HUES6 (cell line): ENCODE measurements around the gene ANP32A.

Experiments used
- H3K27ac ChIP-seq: 2 replicates; pipeline ENCODE4 v1.7.0; 2013; ENCODE audit warnings: low read depth, mild to moderate bottlenecking, low read length, inconsistent platforms
- H3K27me3 ChIP-seq: 2 replicates; pipeline ENCODE4 v1.6.1; 2013; ENCODE audit warnings: low read length; ENCODE audit not compliant: control insufficient read depth, insufficient read depth
- H3K36me3 ChIP-seq: 2 replicates; pipeline ENCODE4 v1.6.1; 2013; ENCODE audit warnings: low read length; ENCODE audit not compliant: control insufficient read depth, insufficient read depth
- H3K4me1 ChIP-seq: 2 replicates; pipeline ENCODE4 v1.6.1; 2013; ENCODE audit warnings: low read length; ENCODE audit not compliant: control insufficient read depth, insufficient read depth
- H3K4me3 ChIP-seq: 2 replicates; pipeline ENCODE4 v1.5.1; 2013; ENCODE audit warnings: low read depth, low read length
- H3K9ac ChIP-seq: one replicate; pipeline ENCODE4 v1.6.1; 2013; ENCODE audit warnings: mild to moderate bottlenecking, low read length
- H3K9me3 ChIP-seq: 2 replicates; pipeline ENCODE4 v1.6.1; 2013; ENCODE audit warnings: low read depth, low read length; ENCODE audit not compliant: control insufficient read depth, insufficient read depth

ANP32A gene

DNA sequence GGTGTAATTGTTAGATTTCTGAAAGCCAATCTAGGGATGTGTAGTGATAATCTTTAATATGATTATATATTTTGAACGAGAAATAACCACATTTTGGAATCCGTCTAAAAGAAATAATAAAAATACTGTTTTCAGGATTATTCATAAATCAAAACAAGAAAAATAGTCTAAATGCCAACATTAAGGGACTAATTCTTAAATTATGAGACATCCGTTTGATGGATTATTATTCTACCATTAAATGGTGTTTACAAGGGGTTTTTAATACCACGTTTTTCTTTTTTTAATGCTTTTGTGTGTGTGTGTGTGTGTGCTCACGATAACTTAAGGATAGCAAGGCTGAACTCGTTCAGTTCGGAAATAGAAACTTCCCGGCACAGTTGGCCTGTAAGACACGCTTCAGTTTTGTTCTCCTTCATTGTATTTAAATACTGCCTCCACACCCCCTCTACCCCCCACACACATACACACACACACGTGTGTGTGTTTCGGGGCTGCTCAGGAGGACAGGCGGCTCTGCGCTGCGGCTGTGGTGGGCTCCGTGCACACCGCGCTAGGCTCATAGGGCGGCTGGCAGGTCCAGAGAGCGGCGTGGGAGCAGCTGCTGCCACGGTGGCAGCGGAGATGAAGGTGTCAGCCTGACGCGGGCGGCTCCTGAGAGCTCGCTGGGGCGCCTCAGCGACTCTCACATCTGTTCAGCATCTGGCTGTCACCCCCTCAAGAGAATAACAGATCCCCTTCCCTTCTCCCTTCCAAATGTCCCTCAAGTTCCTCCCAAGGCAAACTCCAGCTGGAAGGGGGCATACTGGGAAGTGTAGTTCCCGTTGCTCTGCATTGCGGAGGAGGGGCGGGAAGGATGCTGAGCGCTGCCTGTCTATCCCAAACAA, 23.0 kb upstream of the ANP32A start:
- no peaks in the 10 kb centered on the region for H3K36me3 ChIP-seq
- no peaks in the 10 kb centered on the region for H3K4me1 ChIP-seq
- peaks cover 46% of the 10 kb centered on the region for H3K27me3 ChIP-seq
- H3K9ac ChIP-seq: no peak overlapping the region
- H3K9me3 ChIP-seq: no peaks in the 10 kb centered on the region; the same call in 1 of the 2 replicates
- H3K27ac ChIP-seq: no peak overlapping the region
- H3K4me3 ChIP-seq: peak overlapping the region; percentile 67

DNA sequence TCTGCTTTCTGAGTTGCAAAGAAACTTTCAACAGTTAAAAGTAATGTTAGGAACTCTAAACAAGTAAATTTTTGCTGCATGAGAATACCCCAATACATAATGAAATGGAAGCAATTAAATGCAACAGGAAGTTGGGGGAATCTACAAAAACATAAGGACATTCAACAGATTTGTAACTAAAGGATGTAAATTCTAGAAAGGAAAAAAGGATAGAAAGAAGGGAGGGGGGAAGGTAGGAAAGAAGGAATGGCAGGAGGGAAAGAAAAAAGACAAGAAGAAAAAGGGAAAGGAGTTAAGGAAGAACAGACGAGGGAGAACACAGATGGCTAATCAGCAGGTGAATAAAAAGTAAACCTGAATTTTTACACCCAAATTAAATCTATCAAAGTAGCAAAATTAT, 22.3 kb upstream of the ANP32A start:
- H3K36me3 ChIP-seq: no peaks in the 10 kb centered on the region
- no peak overlapping the region for H3K4me3 ChIP-seq
- no peaks in the 10 kb centered on the region for H3K4me1 ChIP-seq
- no peak overlapping the region for H3K27ac ChIP-seq
- H3K9ac ChIP-seq: no peak overlapping the region
- H3K27me3 ChIP-seq: peaks cover 46% of the 10 kb centered on the region
- H3K9me3 ChIP-seq: no peaks in the 10 kb centered on the region; the same call in 1 of the 2 replicates

- Histone ChIP-seq H3K4me3 (no peak overlapping the region), H3K9me3 (peaks cover 10% of the 10 kb centered on the region), H3K4me1 (no peaks in the 10 kb centered on the region), H3K27me3 (peaks cover 11% of the 10 kb centered on the region), H3K9ac (no peak overlapping the region), H3K27ac (no peak overlapping the region), H3K36me3 (no peaks in the 10 kb centered on the region)
These were observed 13.7 kb upstream of the ANP32A start for GRCh38 chr15:68834346-68834745.

DNA sequence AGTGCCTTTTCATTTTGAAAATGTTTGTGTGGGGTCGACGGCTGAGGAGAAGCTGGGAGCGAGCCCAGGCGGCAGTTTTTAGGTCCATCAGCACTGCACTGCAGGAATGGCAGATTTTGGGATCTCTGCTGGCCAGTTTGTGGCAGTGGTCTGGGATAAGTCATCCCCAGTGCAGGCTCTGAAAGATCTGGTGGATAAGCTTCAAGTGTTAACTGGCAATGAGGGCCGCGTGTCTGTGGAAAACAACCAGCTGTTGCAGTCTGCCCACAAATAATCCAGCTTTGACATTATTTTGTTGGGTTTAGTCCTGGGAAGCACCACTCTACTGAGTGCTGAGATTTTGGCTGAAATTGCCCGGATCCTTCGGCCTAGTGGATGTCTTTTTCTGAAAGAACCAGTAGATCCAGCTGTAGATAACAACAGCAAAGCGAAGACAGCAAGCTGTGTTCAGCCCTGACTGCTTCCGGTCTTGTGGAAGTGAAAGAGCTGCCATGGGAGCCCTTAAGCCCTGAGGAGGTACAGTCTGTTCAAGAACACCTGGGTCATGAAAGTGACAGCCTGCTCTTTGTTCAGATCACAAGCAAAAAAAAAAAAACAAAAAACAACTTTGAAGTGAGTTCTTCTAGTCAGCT, 13.1 kb upstream of the ANP32A start:
- H3K4me1 ChIP-seq: no peaks in the 10 kb centered on the region
- no peaks in the 10 kb centered on the region for H3K36me3 ChIP-seq
- peaks cover 9% of the 10 kb centered on the region for H3K27me3 ChIP-seq
- H3K27ac ChIP-seq: no peak overlapping the region
- H3K4me3 ChIP-seq: no peak overlapping the region
- H3K9me3 ChIP-seq: peaks cover 10% of the 10 kb centered on the region
- H3K9ac ChIP-seq: no peak overlapping the region

DNA sequence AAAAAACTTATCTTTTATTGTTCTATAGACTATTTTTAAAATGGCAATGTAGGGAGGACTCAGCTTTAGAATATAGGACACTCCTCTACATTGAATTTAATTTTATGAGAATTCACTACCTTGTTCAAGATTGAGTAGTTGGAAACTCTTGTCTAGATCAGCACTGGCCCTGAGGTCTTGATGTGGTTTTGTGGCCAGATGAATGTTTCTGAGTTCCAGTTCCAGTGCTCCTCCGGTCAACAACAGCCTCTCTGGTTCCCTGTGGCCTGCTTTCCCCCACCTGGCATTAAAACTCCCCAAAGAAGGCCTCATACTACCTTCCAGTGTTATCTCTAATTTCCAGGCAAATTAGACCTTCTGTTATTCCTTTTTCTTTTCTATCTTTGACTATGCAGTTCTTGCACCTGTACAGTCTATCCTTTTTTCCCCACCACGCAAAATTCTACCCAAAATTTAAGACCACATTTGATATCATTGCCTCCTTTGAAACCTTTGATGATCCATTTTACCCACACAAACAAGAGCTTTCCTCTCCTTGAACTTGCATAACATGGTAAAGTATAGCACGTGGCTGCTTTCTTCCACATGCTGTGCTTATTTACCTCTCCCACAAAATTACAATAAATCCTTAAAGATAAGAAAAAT, 9.6 kb upstream of the ANP32A start:
- H3K4me3 ChIP-seq: no peak overlapping the region
- H3K9me3 ChIP-seq: no peaks in the 10 kb centered on the region
- no peaks in the 10 kb centered on the region for H3K4me1 ChIP-seq
- H3K36me3 ChIP-seq: no peaks in the 10 kb centered on the region
- no peak overlapping the region for H3K9ac ChIP-seq
- H3K27ac ChIP-seq: no peak overlapping the region
- peaks cover 40% of the 10 kb centered on the region for H3K27me3 ChIP-seq

- no peaks in the 10 kb centered on the region for H3K9me3 ChIP-seq
- peaks cover 48% of the 10 kb centered on the region for H3K27me3 ChIP-seq
- H3K4me3 ChIP-seq: no peak overlapping the region
- no peaks in the 10 kb centered on the region for H3K36me3 ChIP-seq
- no peak overlapping the region for H3K9ac ChIP-seq
- no peaks in the 10 kb centered on the region for H3K4me1 ChIP-seq
- H3K27ac ChIP-seq: no peak overlapping the region
These were observed 8.4 kb upstream of the ANP32A start for GRCh38 chr15:68829068-68829467.

- no peaks in the 10 kb centered on the region for H3K36me3 ChIP-seq
- H3K27me3 ChIP-seq: peaks cover 63% of the 10 kb centered on the region
- peaks cover 21% of the 10 kb centered on the region for H3K4me1 ChIP-seq
- no peaks in the 10 kb centered on the region for H3K9me3 ChIP-seq
- no peak overlapping the region for H3K4me3 ChIP-seq
- H3K9ac ChIP-seq: no peak overlapping the region
- no peak overlapping the region for H3K27ac ChIP-seq
These were observed 2.9 kb upstream of the ANP32A start for GRCh38 chr15:68823561-68823960.

DNA sequence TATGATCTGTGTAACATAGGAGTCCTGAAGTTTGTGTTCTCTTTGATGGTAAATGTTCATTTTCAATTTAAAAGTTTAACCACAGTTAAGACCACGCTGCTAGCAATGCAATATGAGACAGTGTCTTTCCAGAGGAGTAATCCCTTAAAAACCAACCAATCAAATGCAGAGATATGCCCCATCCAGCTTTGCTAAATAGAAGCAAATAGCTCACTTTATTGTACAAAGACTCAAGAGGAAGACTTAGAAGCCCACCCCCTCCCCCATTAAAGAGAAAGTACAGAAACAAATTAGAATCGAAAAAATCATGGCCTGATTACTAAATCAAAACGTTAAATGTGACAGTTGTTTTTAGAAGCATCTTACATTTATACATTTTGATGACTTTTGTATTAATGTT, 2.1 kb upstream of the ANP32A start:
- no peaks in the 10 kb centered on the region for H3K36me3 ChIP-seq
- H3K4me1 ChIP-seq: peaks cover 21% of the 10 kb centered on the region
- H3K9me3 ChIP-seq: no peaks in the 10 kb centered on the region
- no peak overlapping the region for H3K27ac ChIP-seq
- H3K9ac ChIP-seq: no peak overlapping the region
- no peak overlapping the region for H3K4me3 ChIP-seq
- peaks cover 58% of the 10 kb centered on the region for H3K27me3 ChIP-seq

DNA sequence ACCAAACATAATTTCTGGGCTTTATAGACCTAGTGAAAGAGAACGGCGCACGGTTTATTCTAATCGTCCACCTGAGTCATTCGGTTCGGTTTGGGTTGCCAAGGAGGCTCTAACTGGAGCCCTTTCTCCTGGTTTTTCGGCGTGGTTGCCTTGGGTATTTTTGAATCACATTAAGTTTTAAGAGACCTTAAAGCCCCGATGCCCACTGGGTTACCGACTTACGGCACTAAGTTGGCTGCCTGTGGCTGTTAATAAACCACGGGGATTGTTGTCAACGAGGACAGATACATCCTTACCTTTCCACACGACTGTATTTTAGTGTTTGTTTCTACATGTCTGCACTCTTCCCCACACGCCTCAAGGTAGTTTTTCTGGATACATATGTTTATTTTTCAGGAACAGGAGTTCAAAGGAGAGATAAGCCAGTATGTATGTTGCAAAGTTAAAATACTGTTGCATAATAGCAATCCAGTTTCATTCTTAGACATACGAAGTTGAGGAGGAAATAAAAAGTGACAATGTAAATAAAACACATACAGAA, 1.2 kb upstream of the ANP32A start:
- Histone ChIP-seq H3K4me3 (peak overlapping the region; percentile 89), H3K27me3 (peaks cover 49% of the 10 kb centered on the region), H3K4me1 (peaks cover 21% of the 10 kb centered on the region), H3K9ac (peak overlapping the region; percentile 67), H3K36me3 (no peaks in the 10 kb centered on the region), H3K27ac (no peak overlapping the region; the same call in 1 of the 2 replicates), H3K9me3 (no peaks in the 10 kb centered on the region)

DNA sequence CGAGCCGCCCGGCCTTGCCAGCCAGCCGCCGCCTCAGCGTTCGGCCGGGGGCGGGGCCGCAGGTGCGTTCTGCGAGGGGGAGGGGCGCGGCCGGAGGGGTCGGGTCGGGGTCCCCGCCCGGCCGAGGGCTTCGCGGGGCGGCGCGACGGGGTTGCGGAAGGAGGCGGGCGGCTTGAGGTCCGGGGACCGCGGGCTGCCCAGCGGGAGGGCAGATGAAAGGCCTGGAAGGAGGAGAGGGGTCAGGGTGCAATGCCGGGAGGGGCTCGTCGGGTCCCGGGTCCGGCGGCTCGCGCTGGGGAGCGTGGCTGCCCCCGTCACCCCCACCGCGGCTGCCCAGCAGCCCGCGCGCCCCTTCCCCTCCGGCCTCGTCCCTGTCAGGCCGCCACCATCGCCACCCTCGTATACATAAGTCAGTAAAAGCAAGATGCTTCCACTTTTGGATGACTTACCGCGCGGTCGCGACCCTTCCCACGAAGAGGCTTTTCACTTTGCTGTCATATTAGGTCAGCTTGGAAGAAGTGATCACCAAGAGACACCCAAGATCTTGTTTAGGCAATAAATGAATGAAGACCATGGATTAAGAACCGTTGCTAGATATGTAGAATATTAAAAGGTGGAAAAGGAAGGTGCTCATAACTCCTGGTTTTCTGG, 620 bp upstream of the ANP32A start:
- Histone ChIP-seq H3K27ac (no peak overlapping the region; the same call in 1 of the 2 replicates), H3K4me3 (peak overlapping the region; percentile 89), H3K9ac (peak overlapping the region; percentile 67), H3K27me3 (peaks cover 43% of the 10 kb centered on the region), H3K9me3 (no peaks in the 10 kb centered on the region), H3K36me3 (no peaks in the 10 kb centered on the region; the same call in 1 of the 2 replicates), H3K4me1 (peaks cover 27% of the 10 kb centered on the region)
